Measurements from ENCODE around the gene GPR152.

GRCh38 chr11:67453816-67454732 is 1.5 kb upstream of the GPR152 start:
- TF ChIP-seq POLR2A (IDR thresholded peaks at IDR 0.05) (no peak), CTCF (IDR thresholded peaks at IDR 0.05) (no peak), EP300 (IDR thresholded peaks at IDR 0.05) (no peak)

All from sigmoid colon (tissue), 4 donors.